HL-60 (cell line): ENCODE results near the gene RAB15.

Source experiments
- DNase-seq, 2 experiments: peaks; one replicate each; pipeline ENCODE4 v3.0.0-alpha.2; 2010 to 2020; ENCODE audit warnings: low read depth in 1 of 2, low spot score in 1 of 2
- H3K27ac ChIP-seq: fragments of 250-450 bp; sonication (Bioruptor Pico); replicated peaks from 2 replicates; pipeline ENCODE4 v1.5.1; 2020; ENCODE audit warnings: mild to moderate bottlenecking, moderate library complexity
- H3K27me3 ChIP-seq: fragments of 250-450 bp; sonication (Bioruptor Pico); 2 replicates; pipeline ENCODE4 v1.5.1; 2021; ENCODE audit warnings: mild to moderate bottlenecking, moderate library complexity; ENCODE audit not compliant: insufficient read depth, poor library complexity, severe bottlenecking
- H3K4me3 ChIP-seq: replicated peaks from 2 replicates; pipeline ENCODE4 v1.5.1; 2011; ENCODE audit warnings: mild to moderate bottlenecking, control low read depth, low read length; ENCODE audit not compliant: insufficient read depth
- CTCF ChIP-seq: IDR thresholded peaks from one replicate; pipeline ENCODE4 v1.5.1; 2011; ENCODE audit warnings: low read length, control low read depth, inconsistent platforms; ENCODE audit not compliant: insufficient read depth
- GABPA ChIP-seq: IDR thresholded peaks from 2 replicates; pipeline ENCODE4 v1.6.1; 2012; ENCODE audit warnings: low read depth
- POLR2AphosphoS5 ChIP-seq: IDR thresholded peaks from 2 replicates; pipeline ENCODE4 v1.6.1; 2012; ENCODE audit warnings: low read depth
- REST ChIP-seq: IDR thresholded peaks from 2 replicates; pipeline ENCODE4 v1.6.1; 2012; ENCODE audit warnings: low read depth; ENCODE audit not compliant: insufficient replicate concordance
- SPI1 ChIP-seq: IDR thresholded peaks from 2 replicates; pipeline ENCODE4 v1.6.1; 2012; ENCODE audit warnings: low read depth, mild to moderate bottlenecking, borderline replicate concordance

Gene RAB15

DNA sequence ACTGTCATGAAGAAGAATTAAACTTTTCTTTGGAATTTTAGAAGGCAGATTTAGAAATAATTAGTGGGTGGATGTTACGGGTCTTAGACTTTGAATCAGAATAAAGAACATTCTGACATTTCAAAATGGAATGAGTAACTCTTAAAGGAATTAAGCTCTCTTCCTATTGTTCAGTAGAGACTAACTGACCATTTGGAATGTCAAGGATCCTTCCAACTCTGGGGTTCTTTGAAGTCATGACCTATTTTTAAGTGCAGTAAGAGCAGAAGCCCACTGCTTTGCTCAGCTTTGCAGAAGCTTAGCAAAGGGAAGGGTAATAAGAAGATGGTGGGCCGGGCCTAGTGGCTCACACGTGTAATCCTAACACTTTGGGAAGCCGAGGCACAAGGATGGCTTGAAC is 53.9 kb downstream of the RAB15 start:
- H3K27me3 ChIP-seq = no peaks in the 10 kb centered on the region
- no peak overlapping the region for H3K4me3 ChIP-seq
- H3K27ac ChIP-seq = no peak overlapping the region
- TF ChIP-seq GABPA (no peak), CTCF (no peak), REST (no peak), SPI1 (no peak), POLR2AphosphoS5 (no peak)
- DNase-seq = no peak

GRCh38 chr14:64915797-64916196 is 56.3 kb downstream of the RAB15 start:
- peak; percentile 41 to 69 for DNase-seq
- H3K4me3 ChIP-seq = no peak overlapping the region
- H3K27me3 ChIP-seq = no peaks in the 10 kb centered on the region
- TF ChIP-seq SPI1 (peak; percentile 46; the same call in 1 of the 2 replicates), REST (no peak), POLR2AphosphoS5 (no peak)
- H3K27ac ChIP-seq = no peak overlapping the region

DNA sequence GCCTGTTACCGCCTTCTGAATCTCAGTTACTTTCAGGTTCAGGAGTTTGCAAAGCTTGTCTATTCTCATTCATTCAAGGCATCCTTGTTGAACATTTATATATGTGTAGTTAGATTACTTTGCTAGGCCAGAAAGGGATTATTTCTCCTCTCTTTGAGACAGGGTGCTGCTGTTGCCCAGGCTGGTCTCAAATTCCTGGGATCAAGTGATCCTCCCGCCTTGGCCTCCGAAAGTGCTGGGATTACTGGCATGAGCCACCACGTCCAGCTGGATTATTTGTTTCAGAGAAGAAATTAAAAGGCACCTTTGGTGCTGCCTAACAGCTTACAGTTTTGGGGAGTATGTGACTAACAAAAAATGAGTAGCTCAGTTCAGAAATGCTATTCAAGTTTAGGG is 57.1 kb downstream of the RAB15 start:
- Histone ChIP-seq H3K27ac (peak overlapping the region; percentile 92), H3K27me3 (no peaks in the 10 kb centered on the region), H3K4me3 (peak overlapping the region; percentile 72)
- no peak for TF ChIP-seq GABPA
- no peak for TF ChIP-seq REST
- TF ChIP-seq SPI1 = no peak
- no peak for TF ChIP-seq POLR2AphosphoS5
- no peak for TF ChIP-seq CTCF
- no peak for DNase-seq
